Testis (tissue), 3 donors: Measurements from ENCODE around the gene RAI1. TPM values are rescaled to one million over a fixed set of nuclear protein-coding genes. Genes with fewer than 3 reads are reported as not detected.

Source experiments
- DNase-seq: peaks from one replicate; pipeline ENCODE4 v3.0.0-alpha.2; 2019
- H3K27ac ChIP-seq, 2 donors: fragments of 200-600 bp; sonication (generic); one replicate each; pipeline ENCODE4 v1.5.1; 2019
- H3K27me3 ChIP-seq: fragments of 200-600 bp; sonication (generic); one replicate; pipeline ENCODE4 v1.5.1; 2019
- H3K36me3 ChIP-seq: fragments of 200-600 bp; sonication (generic); one replicate; pipeline ENCODE4 v1.5.1; 2017; ENCODE audit warnings: low read depth; ENCODE audit errors: missing control alignments
- H3K4me1 ChIP-seq: fragments of 200-600 bp; sonication (generic); one replicate; pipeline ENCODE4 v1.5.1; 2019
- H3K4me3 ChIP-seq, 2 donors: fragments of 200-600 bp; sonication (generic); one replicate each; pipeline ENCODE4 v1.5.1; 2017 to 2019
- H3K9me3 ChIP-seq: fragments of 200-600 bp; sonication (generic); one replicate; pipeline ENCODE4 v1.5.1; 2017
- POLR2A ChIP-seq: fragments of 450-650 bp; IDR thresholded peaks from one replicate; pipeline ENCODE4 v1.6.1; 2017; ENCODE audit warnings: antibody characterized with exemption, mild to moderate bottlenecking, moderate library complexity
- WGBS, 2 donors: methylation state at CpG; one replicate each; pipeline ENCODE4 v1.1.5; 2018; 5-methylcytosine and 5-hydroxymethylcytosine counted together
- intact Hi-C: fragments of 100-400 bp; cut with DNase I; formaldehyde crosslinking; loops from one replicate; pipeline ENCODE4 v1.15.1; 2023; ENCODE audit warnings: low total_unique reads
- polyA plus RNA-seq: library from polyadenylated mRNA; stranded (reverse); fragments of 350-450 nt; fragmentation: Illumina TruSeq; extraction: RNeasy Lipid Tissue Mini Kit (QIAGEN cat#74804); gene quantifications from one replicate; pipeline ENCODE4 v1.2.3, GENCODE V29; 2014; ENCODE audit warnings: low read depth, low replicate concordance; ENCODE audit not compliant: insufficient read depth
- total RNA-seq, 2 donors: library from RNA; depleted of rRNA; stranded (reverse); fragments of >200 nt; gene quantifications; one replicate each; pipeline ENCODE4 v1.2.3, GENCODE V29; 2016
- TF ChIP-seq, protein P1 (sequence below), 3 experiments: fragments of 450-650 bp in 2 of 3; fragments of 200-600 bp in 1 of 3; sonication (generic) in 1 of 3; IDR thresholded peaks; one replicate each; pipeline ENCODE4 v1.5.1; 2016 to 2019; ENCODE audit warnings: antibody characterized with exemption in 3 of 3, mild to moderate bottlenecking in 2 of 3, moderate library complexity in 1 of 3

Gene RAI1
- total and polyA plus RNA-seq, 3 donors from 2014 or later, result 17.5 to 44.5 (median 42.8) TPM

DNA sequence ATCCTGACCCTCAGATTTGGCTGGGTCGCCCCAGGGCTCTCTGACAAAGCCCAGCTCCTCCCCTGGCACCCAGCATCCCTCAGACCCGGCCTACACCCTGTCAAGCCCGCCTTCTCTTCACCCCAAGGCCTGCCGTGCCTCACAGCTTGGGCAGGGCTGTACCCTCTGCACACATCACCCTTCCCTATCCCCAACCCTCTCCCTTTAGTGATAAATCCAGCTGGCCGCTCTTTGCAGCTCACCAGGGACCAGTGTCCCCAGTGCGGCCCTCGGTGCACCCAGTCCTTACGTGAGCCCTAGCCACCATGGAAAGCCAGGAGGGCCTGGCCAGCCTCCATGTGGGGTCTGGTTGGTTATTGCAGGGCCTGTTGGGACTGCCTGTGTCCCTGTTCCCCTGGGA is 74.5 kb downstream of the RAI1 start:
- 91 to 95% methylated on average over 6 to 8 of the region's 8 CpGs for WGBS, 2 donors
- DNase-seq, result no peak
- H3K36me3 ChIP-seq, result no peaks in the 10 kb centered on the region
- TF ChIP-seq, protein P1, sequence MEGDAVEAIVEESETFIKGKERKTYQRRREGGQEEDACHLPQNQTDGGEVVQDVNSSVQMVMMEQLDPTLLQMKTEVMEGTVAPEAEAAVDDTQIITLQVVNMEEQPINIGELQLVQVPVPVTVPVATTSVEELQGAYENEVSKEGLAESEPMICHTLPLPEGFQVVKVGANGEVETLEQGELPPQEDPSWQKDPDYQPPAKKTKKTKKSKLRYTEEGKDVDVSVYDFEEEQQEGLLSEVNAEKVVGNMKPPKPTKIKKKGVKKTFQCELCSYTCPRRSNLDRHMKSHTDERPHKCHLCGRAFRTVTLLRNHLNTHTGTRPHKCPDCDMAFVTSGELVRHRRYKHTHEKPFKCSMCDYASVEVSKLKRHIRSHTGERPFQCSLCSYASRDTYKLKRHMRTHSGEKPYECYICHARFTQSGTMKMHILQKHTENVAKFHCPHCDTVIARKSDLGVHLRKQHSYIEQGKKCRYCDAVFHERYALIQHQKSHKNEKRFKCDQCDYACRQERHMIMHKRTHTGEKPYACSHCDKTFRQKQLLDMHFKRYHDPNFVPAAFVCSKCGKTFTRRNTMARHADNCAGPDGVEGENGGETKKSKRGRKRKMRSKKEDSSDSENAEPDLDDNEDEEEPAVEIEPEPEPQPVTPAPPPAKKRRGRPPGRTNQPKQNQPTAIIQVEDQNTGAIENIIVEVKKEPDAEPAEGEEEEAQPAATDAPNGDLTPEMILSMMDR (IDR thresholded peaks at IDR 0.05), result no peak
- no peak for TF ChIP-seq POLR2A
- H3K4me1 ChIP-seq, result peaks cover 28% of the 10 kb centered on the region
- intact Hi-C loops, result no loop called here
- H3K27ac ChIP-seq, result no peak overlapping the region
- H3K27me3 ChIP-seq, result no peaks in the 10 kb centered on the region
- no peak overlapping the region for H3K4me3 ChIP-seq
- no peaks in the 10 kb centered on the region for H3K9me3 ChIP-seq

DNA sequence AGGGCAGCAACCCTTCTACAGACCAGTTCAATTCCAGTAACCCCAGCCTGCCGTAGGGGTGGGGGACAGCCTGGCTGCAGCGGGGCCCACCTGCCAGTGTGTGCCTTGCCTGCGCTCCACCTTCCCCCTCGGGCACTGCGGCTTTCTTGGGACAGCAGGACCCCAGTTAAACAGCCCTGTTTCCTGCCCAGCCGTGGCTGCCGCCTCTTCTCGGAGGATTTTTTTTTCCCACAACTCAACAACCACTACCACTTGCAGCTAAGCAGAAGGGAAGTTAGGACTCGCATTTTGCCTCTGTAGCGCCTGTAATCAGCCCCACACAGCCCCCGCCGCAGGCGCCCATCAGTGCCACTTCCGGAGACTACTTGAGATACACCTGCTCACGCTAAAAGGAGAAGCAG is 76.1 kb downstream of the RAI1 start:
- TF ChIP-seq, protein P1 (IDR thresholded peaks at IDR 0.05), result no peak
- TF ChIP-seq POLR2A, result no peak
- DNase-seq, result no peak
- no peaks in the 10 kb centered on the region for H3K27me3 ChIP-seq
- 80 to 91% methylated on average over 15 of the region's 15 CpGs for WGBS, 2 donors
- H3K36me3 ChIP-seq, result no peaks in the 10 kb centered on the region
- H3K4me1 ChIP-seq, result peaks cover 21% of the 10 kb centered on the region
- no peaks in the 10 kb centered on the region for H3K9me3 ChIP-seq
- H3K27ac ChIP-seq, result no peak overlapping the region
- no peak overlapping the region for H3K4me3 ChIP-seq
- intact Hi-C loops, result no loop called here

DNA sequence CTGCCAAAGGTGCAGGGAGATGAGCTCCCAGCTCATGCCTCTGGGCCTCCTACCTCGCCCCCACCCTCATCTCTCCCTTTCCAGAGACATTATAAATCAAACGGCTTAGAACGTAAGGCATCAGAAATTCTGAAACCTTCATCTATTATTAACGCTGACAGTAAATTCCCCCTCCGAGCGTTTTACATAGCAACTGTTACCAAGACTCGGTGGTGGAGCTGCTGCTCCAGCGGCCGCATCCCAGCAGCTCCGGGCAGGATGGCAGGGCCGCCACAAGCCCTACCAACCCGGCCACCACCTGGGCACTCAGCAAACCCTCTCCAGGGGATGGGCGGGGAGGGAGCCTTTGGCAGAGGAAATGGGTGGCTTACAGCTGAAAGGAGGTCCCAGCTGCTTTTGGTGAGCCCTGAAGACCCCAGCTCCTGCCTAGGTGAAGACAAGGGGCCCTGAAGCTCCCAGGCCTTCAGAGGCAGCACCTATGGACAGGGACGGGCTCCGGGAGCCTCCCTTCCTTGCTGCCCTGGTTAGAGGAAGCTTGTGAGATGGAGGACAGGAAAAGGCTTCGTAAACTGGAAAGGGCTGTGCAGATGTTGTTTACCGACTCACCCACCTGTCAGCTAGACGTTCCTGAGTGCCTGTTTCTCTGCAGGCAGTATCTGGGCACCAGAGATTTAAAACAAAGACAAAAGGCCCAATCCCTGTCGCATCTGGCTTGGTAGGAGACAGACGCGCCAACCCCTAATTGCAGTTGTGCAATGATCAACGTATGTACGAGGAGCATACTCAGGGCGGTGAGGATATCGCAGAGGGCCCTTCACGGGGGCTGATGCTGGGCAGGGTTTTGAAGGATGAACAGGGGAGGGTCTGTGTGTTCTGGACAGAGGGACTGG is 76.9 kb downstream of the RAI1 start:
- no peaks in the 10 kb centered on the region for H3K27me3 ChIP-seq
- H3K4me3 ChIP-seq, result no peak overlapping the region
- no peaks in the 10 kb centered on the region for H3K9me3 ChIP-seq
- no peak for DNase-seq
- no peaks in the 10 kb centered on the region for H3K36me3 ChIP-seq
- H3K4me1 ChIP-seq, result peaks cover 13% of the 10 kb centered on the region
- intact Hi-C loops, result no loop called here
- 89 to 90% methylated on average over 26 of the region's 26 CpGs for WGBS, 2 donors
- H3K27ac ChIP-seq, result no peak overlapping the region
- no peak for TF ChIP-seq POLR2A
- TF ChIP-seq, protein P1 (IDR thresholded peaks at IDR 0.05), result no peak

DNA sequence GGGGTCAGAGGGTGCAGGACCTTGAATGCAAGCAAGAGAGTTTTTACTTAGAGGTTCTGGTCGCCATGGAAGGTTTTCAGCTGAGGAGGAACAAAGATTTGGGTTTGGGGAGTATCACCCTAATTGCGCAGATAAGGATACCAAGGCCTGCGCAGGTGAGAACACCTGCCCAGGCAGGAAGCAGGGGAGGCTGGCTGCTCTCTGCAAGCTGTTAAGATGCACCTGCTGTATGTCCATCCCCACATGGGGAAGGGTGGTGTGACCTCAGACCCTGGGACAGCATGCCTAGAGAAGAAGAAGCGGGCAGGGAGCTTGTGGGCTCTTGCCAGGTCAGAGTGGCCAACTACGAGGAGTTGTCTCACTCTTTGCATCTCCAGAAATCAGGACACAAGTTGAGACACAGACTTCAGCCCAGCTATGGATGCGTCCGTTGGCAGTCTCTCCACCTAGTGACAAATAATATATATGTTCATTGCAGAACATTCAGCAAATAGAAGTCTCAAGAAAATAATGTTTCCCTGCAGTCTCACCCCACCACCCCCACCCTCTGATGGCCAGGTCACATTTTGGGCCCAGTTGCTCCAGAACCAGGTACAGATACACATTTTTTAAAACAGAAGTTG is 77.8 kb downstream of the RAI1 start:
- Histone ChIP-seq H3K9me3 (no peaks in the 10 kb centered on the region), H3K27ac (no peak overlapping the region), H3K4me3 (no peak overlapping the region), H3K36me3 (no peaks in the 10 kb centered on the region), H3K27me3 (no peaks in the 10 kb centered on the region), H3K4me1 (peaks cover 12% of the 10 kb centered on the region)
- intact Hi-C loops, result no loop called here
- DNase-seq, result no peak
- TF ChIP-seq POLR2A, result no peak
- TF ChIP-seq, protein P1 (IDR thresholded peaks at IDR 0.05), result no peak
- 81 to 82% methylated on average over 7 of the region's 7 CpGs for WGBS, 2 donors
